Liver (tissue), 3 donors: ENCODE data around the gene CDH13.

ENCODE experiments used
- CTCF ChIP-seq: fragments of 150-350 bp; IDR thresholded peaks from 2 replicates; pipeline ENCODE4 v1.5.1; 2017; ENCODE audit warnings: improper control_type of control experiment, low read depth, low read length; ENCODE audit not compliant: missing input control
- FOXA1 ChIP-seq: IDR thresholded peaks from 2 replicates; pipeline ENCODE4 v1.6.1; 2016; ENCODE audit warnings: antibody characterized with exemption
- MAX ChIP-seq: IDR thresholded peaks from 2 replicates; pipeline ENCODE4 v1.6.1; 2016; ENCODE audit warnings: antibody characterized with exemption
- RAD21 ChIP-seq, 2 donors: IDR thresholded peaks; 2 replicates each; pipeline ENCODE4 v1.6.1; 2016; ENCODE audit warnings: antibody characterized with exemption in 2 of 2, mild to moderate bottlenecking in 2 of 2
- REST ChIP-seq: IDR thresholded peaks from 2 replicates; pipeline ENCODE4 v1.6.1; 2016; ENCODE audit warnings: antibody characterized with exemption, mild to moderate bottlenecking
- donor health status: healthy.
- donor health status: healthy.

GRCh38 chr16:83310816-83311215 is 684.0 kb downstream of the CDH13 start:
- TF ChIP-seq CTCF (no peak), REST (no peak), MAX (no peak), FOXA1 (no peak), RAD21 (IDR thresholded peaks at IDR 0.05) (no peak)
